Loucy (cell line): ENCODE results near the gene MYO1F.

ENCODE experiments used
- H2AFZ ChIP-seq: fragments of 200-600 bp; sonication (generic); 2 replicates; pipeline ENCODE4 v1.6.0; 2016; ENCODE audit warnings: antibody characterized with exemption, mild to moderate bottlenecking, low read length, moderate library complexity
- H3F3A ChIP-seq: fragments of 200-600 bp; 2 replicates; pipeline ENCODE4 v1.6.0; 2016; ENCODE audit warnings: antibody characterized with exemption, low read depth, mild to moderate bottlenecking
- H3K27me3 ChIP-seq: fragments of 200-600 bp; sonication (generic); 2 replicates; pipeline ENCODE4 v1.6.1; 2014; ENCODE audit warnings: low read length, mild to moderate bottlenecking; ENCODE audit not compliant: insufficient read depth, poor library complexity, severe bottlenecking
- H3K36me3 ChIP-seq: fragments of 200-600 bp; sonication (generic); 2 replicates; pipeline ENCODE4 v1.6.1; 2016; ENCODE audit warnings: low read length; ENCODE audit not compliant: insufficient read depth
- H3K4me1 ChIP-seq: fragments of 200-600 bp; sonication (generic); 2 replicates; pipeline ENCODE4 v1.5.1; 2014; ENCODE audit warnings: low read length, mild to moderate bottlenecking; ENCODE audit not compliant: insufficient read depth, poor library complexity, severe bottlenecking
- H3K4me2 ChIP-seq: fragments of 200-600 bp; sonication (generic); 2 replicates; pipeline ENCODE4 v1.6.0; 2014; ENCODE audit warnings: antibody characterized with exemption, low read length, low read depth, mild to moderate bottlenecking; ENCODE audit not compliant: poor library complexity, severe bottlenecking
- H3K4me3 ChIP-seq: fragments of 200-600 bp; sonication (generic); 2 replicates; pipeline ENCODE4 v1.5.1; 2014; ENCODE audit warnings: low read length, mild to moderate bottlenecking, mixed read lengths; ENCODE audit not compliant: poor library complexity, severe bottlenecking
- H3K79me2 ChIP-seq: fragments of 200-600 bp; sonication (generic); 2 replicates; pipeline ENCODE4 v1.6.1; 2014; ENCODE audit warnings: low read length; ENCODE audit not compliant: insufficient read depth
- H3K9ac ChIP-seq: fragments of 200-600 bp; sonication (generic); 2 replicates; pipeline ENCODE4 v1.6.0; 2014; ENCODE audit warnings: mild to moderate bottlenecking, low read depth, low read length, moderate library complexity; ENCODE audit not compliant: poor library complexity, severe bottlenecking
- H3K9me2 ChIP-seq: fragments of 200-600 bp; sonication (generic); replicated peaks from 2 replicates; pipeline ENCODE4 v1.6.1; 2016; ENCODE audit warnings: low read depth, low read length, mixed read lengths
- H3K9me3 ChIP-seq: fragments of 200-600 bp; sonication (generic); 2 replicates; pipeline ENCODE4 v1.6.1; 2014; ENCODE audit warnings: mild to moderate bottlenecking, antibody characterized with exemption, low read length, low read depth; ENCODE audit not compliant: insufficient read depth
- H4K20me1 ChIP-seq: fragments of 200-600 bp; sonication (generic); 2 replicates; pipeline ENCODE4 v1.6.0; 2014; ENCODE audit warnings: antibody characterized with exemption, low read length, mild to moderate bottlenecking; ENCODE audit not compliant: insufficient read depth, poor library complexity, severe bottlenecking
- EZH2phosphoT487 ChIP-seq: fragments of 200-600 bp; IDR thresholded peaks from 2 replicates; pipeline ENCODE4 v1.6.1; 2018; ENCODE audit warnings: antibody characterized with exemption, mild to moderate bottlenecking, moderate library complexity, borderline replicate concordance
- TF ChIP-seq, protein P1 (sequence below): fragments of 200-600 bp; sonication (generic); conservative IDR thresholded peaks from 2 replicates; pipeline ENCODE4 v1.5.1; 2014; ENCODE audit warnings: mild to moderate bottlenecking, antibody characterized with exemption, low read length

Gene MYO1F

GRCh38 chr19:8529369-8530006 is 47.8 kb downstream of the MYO1F start:
- Histone ChIP-seq H3K9ac (no peak overlapping the region), H3K4me1 (no peaks in the 10 kb centered on the region), H2AFZ (no peak overlapping the region), H4K20me1 (no peaks in the 10 kb centered on the region), H3F3A (no peaks in the 10 kb centered on the region), H3K4me3 (no peak overlapping the region), H3K27me3 (no peaks in the 10 kb centered on the region), H3K4me2 (no peak overlapping the region), H3K9me3 (no peaks in the 10 kb centered on the region), H3K9me2 (no peaks in the 10 kb centered on the region), H3K79me2 (no peaks in the 10 kb centered on the region), H3K36me3 (peaks cover 24% of the 10 kb centered on the region; the same call in 1 of the 2 replicates)
- TF ChIP-seq, protein P1, sequence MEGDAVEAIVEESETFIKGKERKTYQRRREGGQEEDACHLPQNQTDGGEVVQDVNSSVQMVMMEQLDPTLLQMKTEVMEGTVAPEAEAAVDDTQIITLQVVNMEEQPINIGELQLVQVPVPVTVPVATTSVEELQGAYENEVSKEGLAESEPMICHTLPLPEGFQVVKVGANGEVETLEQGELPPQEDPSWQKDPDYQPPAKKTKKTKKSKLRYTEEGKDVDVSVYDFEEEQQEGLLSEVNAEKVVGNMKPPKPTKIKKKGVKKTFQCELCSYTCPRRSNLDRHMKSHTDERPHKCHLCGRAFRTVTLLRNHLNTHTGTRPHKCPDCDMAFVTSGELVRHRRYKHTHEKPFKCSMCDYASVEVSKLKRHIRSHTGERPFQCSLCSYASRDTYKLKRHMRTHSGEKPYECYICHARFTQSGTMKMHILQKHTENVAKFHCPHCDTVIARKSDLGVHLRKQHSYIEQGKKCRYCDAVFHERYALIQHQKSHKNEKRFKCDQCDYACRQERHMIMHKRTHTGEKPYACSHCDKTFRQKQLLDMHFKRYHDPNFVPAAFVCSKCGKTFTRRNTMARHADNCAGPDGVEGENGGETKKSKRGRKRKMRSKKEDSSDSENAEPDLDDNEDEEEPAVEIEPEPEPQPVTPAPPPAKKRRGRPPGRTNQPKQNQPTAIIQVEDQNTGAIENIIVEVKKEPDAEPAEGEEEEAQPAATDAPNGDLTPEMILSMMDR: no peak
- no peak for TF ChIP-seq EZH2phosphoT487

- no peaks in the 10 kb centered on the region for H3F3A ChIP-seq
- H3K9me3 ChIP-seq: no peaks in the 10 kb centered on the region
- H3K4me2 ChIP-seq: no peak overlapping the region
- no peak overlapping the region for H3K9ac ChIP-seq
- H3K27me3 ChIP-seq: no peaks in the 10 kb centered on the region
- H3K4me3 ChIP-seq: no peak overlapping the region
- H2AFZ ChIP-seq: no peak overlapping the region
- H4K20me1 ChIP-seq: no peaks in the 10 kb centered on the region
- no peaks in the 10 kb centered on the region for H3K79me2 ChIP-seq
- H3K36me3 ChIP-seq: peaks cover 25% of the 10 kb centered on the region; the same call in 1 of the 2 replicates
- TF ChIP-seq EZH2phosphoT487: no peak
- TF ChIP-seq, protein P1: no peak
- no peaks in the 10 kb centered on the region for H3K4me1 ChIP-seq
- H3K9me2 ChIP-seq: no peaks in the 10 kb centered on the region
These were observed 48.7 kb downstream of the MYO1F start for GRCh38 chr19:8528500-8528899.

DNA sequence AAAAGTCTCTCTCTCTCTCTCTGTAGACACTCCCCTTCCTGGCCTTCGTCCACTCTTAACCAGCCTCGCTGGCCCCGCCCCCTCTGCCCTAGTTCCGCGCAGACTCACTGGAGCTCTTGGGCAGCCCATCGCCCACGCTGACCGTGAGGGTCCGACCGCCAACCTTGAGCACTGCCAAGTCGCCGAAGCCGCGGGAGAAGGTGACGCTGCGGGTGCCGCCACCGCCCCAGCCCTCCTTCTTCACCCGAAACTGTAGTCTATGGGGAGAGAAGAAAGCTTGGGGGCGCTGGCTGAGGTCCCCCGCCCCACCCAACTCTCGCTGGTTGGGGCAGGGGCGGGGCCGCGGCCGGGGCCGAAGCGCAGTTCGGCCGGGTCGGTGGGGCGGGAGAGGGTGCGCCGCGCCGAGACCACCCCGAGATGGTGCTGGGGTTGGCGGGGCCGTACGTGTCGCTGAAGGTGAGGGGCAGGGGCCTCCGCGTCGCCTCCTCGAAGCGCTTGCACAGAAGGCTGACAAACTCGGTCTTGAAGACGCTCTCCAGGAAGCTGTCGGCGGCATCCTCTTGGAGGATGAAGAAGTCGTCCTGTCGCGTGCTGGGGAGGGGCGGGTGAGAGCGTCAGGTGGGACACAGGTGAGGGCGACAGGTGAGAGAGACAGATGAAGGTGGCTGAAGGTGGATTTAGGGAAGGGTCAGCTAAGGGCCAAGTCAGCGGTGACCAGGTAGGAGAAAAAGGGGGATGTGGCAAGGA is 50.7 kb downstream of the MYO1F start:
- Histone ChIP-seq H3K27me3 (no peaks in the 10 kb centered on the region), H3K36me3 (peaks cover 25% of the 10 kb centered on the region; the same call in 1 of the 2 replicates), H3K4me2 (no peak overlapping the region), H3K9me2 (no peaks in the 10 kb centered on the region), H3K4me1 (no peaks in the 10 kb centered on the region), H3K79me2 (no peaks in the 10 kb centered on the region), H3F3A (no peaks in the 10 kb centered on the region), H3K9ac (no peak overlapping the region), H4K20me1 (no peaks in the 10 kb centered on the region), H2AFZ (no peak overlapping the region), H3K9me3 (no peaks in the 10 kb centered on the region), H3K4me3 (no peak overlapping the region)
- TF ChIP-seq, protein P1: no peak
- no peak for TF ChIP-seq EZH2phosphoT487
